Keratinocyte (primary cell): ENCODE measurements around the gene KIFAP3.

Experiments used
- CTCF ChIP-seq, 3 experiments: IDR thresholded peaks in 1 of 3; conservative IDR thresholded peaks in 1 of 3; optimal IDR thresholded peaks in 1 of 3; 2 replicates in 2 of 3; 3 replicates in 1 of 3; pipeline versions ENCODE3 to v1.5.1; 2011; ENCODE audit warnings: low read length in 3 of 3, mild to moderate bottlenecking in 3 of 3, moderate library complexity in 2 of 3, control low read depth in 1 of 3, inconsistent platforms in 1 of 3; ENCODE audit not compliant: insufficient read depth in 2 of 3; ENCODE audit errors: extremely low read depth in 1 of 3
- EZH2 ChIP-seq: IDR thresholded peaks from one replicate; pipeline ENCODE4 v1.6.1; 2012; ENCODE audit warnings: inconsistent platforms, mild to moderate bottlenecking, low read length, moderate library complexity

GRCh38 chr1:169892176-169892926, 182.1 kb downstream of the KIFAP3 start:
- TF ChIP-seq CTCF (optimal IDR thresholded peaks at IDR 0.05 in 1 of 3, IDR thresholded peaks at IDR 0.05 in 1 of 3, conservative IDR thresholded peaks at IDR 0.05 in 1 of 3; ENCODE audit: extremely low read depth in 1 of 3, insufficient read depth in 2 of 3, low read length in 3 of 3): no peak
- no peak for TF ChIP-seq EZH2
